HG03354 (cell line): ENCODE results near the gene SLX4.

Source experiments
- ATAC-seq: cut with Tn5 transposase; IDR thresholded peaks from one replicate; pipeline ENCODE4 v1.9.1; 2021; ENCODE audit warnings: mild to moderate bottlenecking; ENCODE audit not compliant: unreplicated experiment, poor library complexity, severe bottlenecking

The SLX4 gene

DNA sequence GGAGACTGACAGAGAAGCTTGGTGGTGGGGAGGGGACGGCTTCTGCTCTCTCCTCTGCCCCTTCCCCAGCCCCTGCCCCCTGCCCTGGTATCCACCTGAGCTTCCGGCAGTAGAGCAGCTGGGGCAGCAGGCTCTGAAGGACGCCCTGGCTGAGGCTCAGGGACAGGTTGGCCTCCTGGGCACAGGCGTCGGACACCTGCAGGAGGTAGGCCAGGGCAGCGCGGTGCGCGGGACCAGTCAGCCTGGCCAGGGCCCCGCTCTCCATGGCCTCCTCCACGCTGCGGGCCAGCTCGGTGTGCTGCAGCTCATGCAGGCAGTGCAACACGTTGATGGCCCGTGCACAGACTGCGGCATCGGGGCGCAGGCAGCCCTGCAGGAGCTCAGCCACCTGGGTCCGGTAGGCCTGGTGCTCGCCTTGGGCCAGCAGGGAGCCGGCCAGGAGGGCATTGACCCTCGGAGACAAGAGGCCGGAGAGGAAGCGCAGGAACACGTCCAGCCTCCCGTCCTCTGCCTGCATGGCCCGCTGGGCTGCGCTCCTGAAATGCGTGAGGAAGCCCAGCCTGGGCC, 48.4 kb downstream of the SLX4 start:
- ATAC-seq: no peak

GRCh38 chr16:3561626-3562025, 49.8 kb downstream of the SLX4 start:
- ATAC-seq: no peak

GRCh38 chr16:3554351-3554928, 57.0 kb downstream of the SLX4 start:
- ATAC-seq: no peak

DNA sequence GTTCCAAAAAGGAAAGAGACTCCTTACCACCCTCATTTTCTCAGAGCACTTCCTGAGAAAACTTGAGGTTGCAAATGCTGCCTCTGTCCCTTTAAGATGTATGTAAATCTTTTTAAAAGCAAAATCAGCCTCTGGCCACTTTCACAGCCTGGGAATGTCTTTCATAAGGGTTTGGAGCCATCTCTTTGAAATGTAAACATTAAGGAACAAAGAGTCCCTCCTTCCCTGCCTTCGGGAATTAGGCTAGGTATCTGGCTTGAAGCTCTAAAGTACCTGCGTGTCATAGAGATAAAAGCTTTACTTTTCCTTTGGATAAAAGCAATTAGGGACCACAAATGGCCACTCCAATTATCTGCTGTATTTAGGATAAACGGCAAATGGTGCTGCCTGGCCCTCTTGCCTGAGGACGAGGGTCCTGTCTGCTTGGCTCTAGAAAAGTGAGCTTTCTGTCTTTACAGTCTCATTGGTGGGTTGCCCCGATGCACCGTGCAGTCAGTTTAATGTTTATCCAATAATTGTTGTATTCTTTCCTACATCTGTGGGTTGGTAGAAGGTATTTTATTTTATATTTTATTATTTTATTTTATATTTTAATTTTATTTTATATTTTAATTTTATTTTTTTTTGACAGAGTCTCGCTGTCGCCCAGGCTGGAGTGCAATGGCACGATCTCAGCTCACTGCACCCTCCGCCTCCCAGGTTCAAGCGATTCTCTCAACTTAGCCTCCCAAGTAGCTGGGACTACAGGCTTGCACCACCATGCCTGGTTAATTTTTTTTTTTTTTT, 58.1 kb downstream of the SLX4 start:
- no peak for ATAC-seq

GRCh38 chr16:3550851-3551847, 60.3 kb downstream of the SLX4 start:
- no peak for ATAC-seq

DNA sequence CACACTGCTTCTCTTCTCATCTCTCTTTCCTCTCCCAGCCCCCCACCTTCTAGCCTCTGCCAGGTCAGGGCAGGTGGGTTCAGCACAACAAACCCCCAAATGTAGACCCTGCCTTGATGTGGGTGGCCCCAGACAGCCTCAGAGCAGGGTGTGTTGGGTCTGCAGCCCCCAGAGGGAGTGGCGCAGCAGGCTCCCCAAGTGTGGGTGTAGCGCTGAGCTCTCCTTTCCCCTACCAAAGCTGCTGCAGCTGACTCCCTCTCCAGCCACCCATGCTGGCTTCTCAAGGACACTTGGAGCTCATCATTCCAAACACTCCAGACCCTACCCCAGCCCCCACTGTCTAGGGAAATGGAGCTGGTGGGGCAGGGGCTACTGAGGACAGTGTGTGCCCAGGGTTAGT, 61.5 kb downstream of the SLX4 start:
- ATAC-seq: no peak

DNA sequence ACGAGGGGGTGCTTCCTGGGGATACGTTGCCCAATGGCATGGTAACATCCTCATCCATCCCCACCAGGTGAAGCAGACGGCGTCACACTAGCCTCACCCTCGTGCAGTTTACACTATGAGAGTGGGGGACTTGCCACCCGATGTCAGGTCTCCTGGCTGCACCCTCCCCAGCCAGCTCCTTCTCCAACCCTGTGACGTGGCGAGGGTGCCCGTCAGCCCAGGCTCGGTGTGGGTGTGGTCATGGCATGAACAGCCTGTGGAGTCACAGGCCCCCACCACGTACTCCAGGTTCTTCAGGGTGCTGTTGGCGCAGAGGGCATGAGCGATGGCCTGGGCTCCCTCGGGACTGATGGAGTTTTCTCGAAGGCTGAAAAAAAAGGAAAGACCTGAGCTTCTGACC, 62.5 kb downstream of the SLX4 start:
- ATAC-seq: no peak

- no peak for ATAC-seq
Measured at GRCh38 chr16:3548445-3548844, 63.0 kb downstream of the SLX4 start.

GRCh38 chr16:3546986-3547682, 64.3 kb downstream of the SLX4 start:
- no peak for ATAC-seq

DNA sequence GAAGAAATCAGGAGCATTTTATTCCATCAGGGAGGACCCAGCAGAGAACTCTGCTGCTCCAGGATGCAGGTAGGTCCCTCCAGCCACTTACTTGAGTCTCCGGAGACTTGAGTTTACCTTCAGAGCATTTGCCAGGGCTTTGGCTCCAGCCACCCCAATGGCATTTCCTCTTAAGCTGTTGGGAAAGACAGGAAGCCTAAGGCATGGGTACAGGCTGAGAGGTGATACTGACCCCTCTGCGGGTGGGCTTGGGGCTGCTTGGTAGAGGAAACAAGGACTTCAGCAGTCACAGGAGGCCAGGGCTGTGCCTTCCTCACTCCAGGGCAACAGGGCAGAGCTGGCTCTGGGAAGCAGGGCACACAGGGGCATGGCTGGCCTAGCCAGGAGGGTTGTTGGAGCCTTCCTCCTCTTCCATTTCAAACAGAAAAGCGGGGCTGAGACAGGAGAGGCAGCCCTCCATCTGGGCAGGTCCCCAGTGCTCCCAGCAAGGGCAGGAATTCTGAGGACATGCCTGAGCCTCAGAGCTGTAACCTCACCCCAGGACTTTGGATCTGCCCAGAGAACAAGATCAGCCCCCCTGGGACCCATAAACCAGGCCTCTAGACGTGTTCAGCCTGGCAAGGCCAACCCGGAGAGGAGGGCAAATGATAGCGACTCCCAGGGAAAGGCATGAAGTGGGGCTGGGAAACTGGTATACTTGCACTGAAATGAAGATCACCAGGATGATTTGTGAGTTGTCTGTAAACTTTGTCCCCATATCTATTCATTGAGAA, 68.6 kb downstream of the SLX4 start:
- no peak for ATAC-seq

GRCh38 chr16:3541527-3542155, 69.8 kb downstream of the SLX4 start:
- no peak for ATAC-seq

- no peak for ATAC-seq
Measured at GRCh38 chr16:3538222-3538621, 73.2 kb downstream of the SLX4 start.

GRCh38 chr16:3536851-3537250, 74.6 kb downstream of the SLX4 start:
- no peak for ATAC-seq

DNA sequence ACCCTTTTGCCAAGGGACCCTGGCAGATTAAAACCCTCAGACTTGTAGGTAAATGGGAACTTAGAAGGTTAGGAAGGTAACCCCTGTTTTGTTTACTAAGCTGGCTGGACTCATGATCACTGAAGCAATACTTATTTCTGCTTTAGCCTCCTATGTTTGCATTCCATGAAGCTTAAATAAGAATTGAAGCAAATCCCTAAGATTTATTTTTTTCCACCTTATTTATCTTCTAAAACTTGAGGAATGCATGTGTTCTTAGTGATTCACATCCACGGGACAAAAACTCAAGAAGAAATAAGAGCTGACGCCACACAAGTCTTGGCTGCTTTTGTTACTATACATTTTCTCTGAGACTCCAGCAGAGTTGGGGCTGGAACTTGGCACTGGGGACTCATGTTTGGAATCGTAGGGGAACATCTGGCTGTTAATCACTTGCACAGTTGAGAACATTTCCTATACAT, 75.1 kb downstream of the SLX4 start:
- ATAC-seq: no peak

- no peak for ATAC-seq
Measured at GRCh38 chr16:3534126-3534525, 77.3 kb downstream of the SLX4 start.

GRCh38 chr16:3532741-3533140, 78.7 kb downstream of the SLX4 start:
- ATAC-seq: no peak
